ENCODE results near the gene KLHDC4.

DNA sequence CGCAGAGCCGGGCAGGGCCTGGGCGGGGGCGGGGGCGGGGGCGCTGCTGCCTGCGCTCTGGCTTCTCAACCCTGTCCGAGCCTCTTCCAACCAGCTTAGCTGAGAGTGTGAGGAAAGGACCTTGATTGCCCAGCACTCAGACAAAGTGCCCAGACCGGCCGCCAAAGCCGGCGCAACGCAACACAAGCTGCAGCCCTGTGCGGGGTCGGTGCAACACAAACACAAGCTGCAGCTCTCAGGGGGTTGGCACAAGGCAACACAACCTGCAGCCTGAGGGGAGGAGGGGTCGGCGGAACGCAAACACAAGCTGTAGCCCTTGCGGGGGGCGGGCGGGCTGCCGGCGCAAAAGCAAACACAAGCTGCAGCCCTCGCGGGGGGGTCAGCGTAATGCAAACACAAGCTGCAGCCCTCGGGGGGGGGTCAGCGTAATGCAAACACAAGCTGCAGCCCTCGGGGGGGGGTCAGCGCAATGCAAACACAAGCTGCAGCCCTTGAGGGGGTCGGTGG, 60.0 kb downstream of the KLHDC4 start:
- TF ChIP-seq CTCF (IDR thresholded peaks at IDR 0.05; ENCODE audit: insufficient read depth, low read length, poor library complexity, severe bottlenecking), result no peak
- no peak for TF ChIP-seq EZH2phosphoT487 (conservative IDR thresholded peaks at IDR 0.05; ENCODE audit: low read length)

Measured in SU-DHL-6 (cell line).